ENCODE data around the gene FLT3.

- no peak for TF ChIP-seq SUZ12 (IDR thresholded peaks at IDR 0.05; ENCODE audit: extremely low read depth, insufficient read depth, insufficient read length)
- no peak for TF ChIP-seq ZNF274 (IDR thresholded peaks at IDR 0.05; ENCODE audit: low read depth, low read length)
- TF ChIP-seq YY1 (IDR thresholded peaks at IDR 0.05; ENCODE audit: insufficient read depth, insufficient read length) = no peak
These were observed 37.8 kb upstream of the FLT3 start, which contains the start of gene PAN3 for GRCh38 chr13:28138012-28138755.
